Ureter (tissue), 1 donor: Measurements from ENCODE around the gene CARS2. TPM values are rescaled to one million over a fixed set of nuclear protein-coding genes. Genes with fewer than 3 reads are reported as not detected.
"Not testable (repeated sequence)": the region's sequence is repeated elsewhere in the genome, so short reads cannot be mapped to it uniquely, and the experiment has no call there.

Experiments
- DNase-seq: peaks from one replicate; pipeline ENCODE4 v3.0.0-alpha.2; 2020; ENCODE audit warnings: low spot score
- total RNA-seq: library from RNA; stranded (reverse); gene quantifications from one replicate; pipeline ENCODE4 v1.2.4, GENCODE V29; 2023
- donor health status: DM: yes; HTN: yes; CAD: no.

The CARS2 gene
- total RNA-seq, 1 donor from 2014 or later: 86.7 TPM

- no peak for DNase-seq
Measured at GRCh38 chr13:110618780-110619179, 87.1 kb downstream of the CARS2 start.

- no peak for DNase-seq
Measured at GRCh38 chr13:110618167-110618566, 87.7 kb downstream of the CARS2 start.

GRCh38 chr13:110617321-110618072 lies 88.4 kb downstream of the CARS2 start:
- DNase-seq: no peak

- DNase-seq: peak; percentile 54
Measured at GRCh38 chr13:110616103-110617101, 89.5 kb downstream of the CARS2 start.

DNA sequence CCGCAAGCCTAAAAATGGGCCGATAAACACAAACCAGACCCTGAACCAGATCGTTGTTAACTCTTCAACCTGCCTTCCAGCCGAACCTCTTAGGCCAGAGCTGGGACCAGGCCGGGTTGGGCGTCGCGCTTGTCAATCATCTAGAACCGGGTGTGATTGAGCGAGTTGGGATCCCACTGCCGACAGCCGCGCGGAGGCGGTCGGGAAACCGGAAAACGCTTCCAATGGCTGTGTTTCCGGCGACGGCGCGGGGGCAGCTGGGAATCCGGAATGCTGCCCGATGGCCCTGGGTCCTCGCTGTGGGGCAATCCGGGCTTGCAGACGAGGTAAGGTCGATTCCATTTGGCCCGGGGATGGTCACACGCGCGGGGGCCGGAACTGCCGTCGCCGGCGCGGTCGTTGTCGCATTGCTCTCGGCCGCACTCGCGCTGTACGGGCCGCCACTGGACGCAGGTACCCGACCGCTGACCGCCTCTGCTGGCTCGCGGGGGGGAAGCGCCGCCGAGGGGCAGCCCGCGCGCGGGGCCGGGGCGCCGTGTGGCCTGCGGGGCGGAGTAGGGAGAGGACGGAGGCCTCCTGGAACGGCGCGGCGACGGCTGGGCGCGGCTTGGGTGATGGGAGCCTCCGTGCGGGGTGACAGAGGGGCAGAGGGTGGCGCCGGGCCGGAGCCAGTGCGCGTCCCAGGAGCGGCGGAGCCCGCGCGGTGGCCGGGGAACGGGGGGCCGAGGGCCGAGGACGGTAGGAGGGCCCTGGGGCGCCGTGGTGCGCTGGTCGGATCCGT lies 90.4 kb downstream of the CARS2 start, which contains the start of gene NAXD:
Gene NAXD, plus strand, starts transcription at position 224 of the 781 bp plus-strand sequence. Its CDS starts 57 bp downstream, at position 281.
- DNase-seq: peak; percentile 94

- DNase-seq: no peak
Measured at GRCh38 chr13:110615005-110615321, 91.0 kb downstream of the CARS2 start.

- DNase-seq: peak; percentile 19
Measured at GRCh38 chr13:110610955-110611595, 94.8 kb downstream of the CARS2 start.

GRCh38 chr13:110607675-110608224 lies 98.2 kb downstream of the CARS2 start:
- DNase-seq: no peak

GRCh38 chr13:110606281-110606680 lies 99.6 kb downstream of the CARS2 start:
- DNase-seq: not testable (repeated sequence)

- DNase-seq: no peak
Measured at GRCh38 chr13:110605132-110605531, 100.8 kb downstream of the CARS2 start.

- DNase-seq: no peak
Measured at GRCh38 chr13:110600980-110601379, 104.9 kb downstream of the CARS2 start.

DNA sequence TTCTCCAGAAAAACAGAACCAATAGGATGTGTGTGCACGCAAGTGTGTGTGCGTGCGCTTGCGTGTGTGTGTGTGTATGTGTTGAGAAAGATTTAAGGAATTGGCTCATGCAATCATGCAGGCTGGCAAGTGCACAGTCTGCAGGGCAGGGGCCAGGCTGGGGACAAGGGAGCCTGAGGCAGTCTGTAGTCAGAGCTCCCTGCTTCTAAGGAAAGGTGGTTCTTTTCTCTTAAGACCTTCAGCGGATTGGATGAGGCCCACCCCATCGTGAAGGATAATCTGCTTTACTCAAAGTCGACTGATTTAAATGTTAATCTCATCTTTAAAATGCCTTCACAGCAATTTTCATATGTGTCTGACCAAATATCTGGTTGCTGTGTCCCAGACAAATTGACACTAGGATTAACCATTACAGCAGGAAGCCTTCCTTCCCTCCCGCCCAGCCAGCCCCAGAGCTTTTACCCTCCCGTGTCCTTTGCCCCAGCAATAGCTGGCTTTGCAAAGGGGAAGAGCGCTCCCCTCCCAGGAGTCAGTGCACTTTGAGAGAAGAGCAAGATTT lies 105.6 kb downstream of the CARS2 start:
- DNase-seq: no peak

DNA sequence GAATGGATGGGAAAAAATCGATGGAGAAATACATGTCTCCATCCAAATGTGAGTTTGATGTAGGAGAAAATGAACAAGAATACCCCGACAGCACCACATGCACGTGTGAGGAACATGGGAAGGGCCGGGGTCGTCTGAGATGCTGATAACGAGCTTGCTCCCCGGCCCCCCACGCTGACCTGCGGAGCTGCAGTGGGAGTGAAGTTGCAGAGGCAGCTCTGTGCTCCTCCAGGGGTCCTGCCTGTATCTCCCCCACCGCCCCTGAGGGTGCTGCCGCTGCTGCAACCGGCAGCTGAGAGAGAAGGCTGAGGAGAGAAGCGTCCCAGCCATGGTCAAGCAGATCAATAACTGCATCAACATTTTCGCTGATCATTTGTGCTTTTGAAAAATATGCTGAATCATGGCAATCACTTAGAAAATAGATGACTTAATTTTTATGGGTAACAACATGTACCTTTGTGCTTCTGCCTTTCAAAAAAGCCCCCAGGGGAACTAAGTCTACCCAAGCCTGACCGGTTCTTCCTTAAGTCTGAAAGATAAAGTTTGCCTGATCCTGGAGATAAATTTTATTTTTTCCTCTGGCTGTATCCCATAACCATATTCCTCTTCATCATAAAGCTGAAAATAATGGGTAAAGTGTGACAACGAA lies 108.8 kb downstream of the CARS2 start:
- DNase-seq: no peak

GRCh38 chr13:110593430-110594130 lies 112.3 kb downstream of the CARS2 start:
- no peak for DNase-seq

DNA sequence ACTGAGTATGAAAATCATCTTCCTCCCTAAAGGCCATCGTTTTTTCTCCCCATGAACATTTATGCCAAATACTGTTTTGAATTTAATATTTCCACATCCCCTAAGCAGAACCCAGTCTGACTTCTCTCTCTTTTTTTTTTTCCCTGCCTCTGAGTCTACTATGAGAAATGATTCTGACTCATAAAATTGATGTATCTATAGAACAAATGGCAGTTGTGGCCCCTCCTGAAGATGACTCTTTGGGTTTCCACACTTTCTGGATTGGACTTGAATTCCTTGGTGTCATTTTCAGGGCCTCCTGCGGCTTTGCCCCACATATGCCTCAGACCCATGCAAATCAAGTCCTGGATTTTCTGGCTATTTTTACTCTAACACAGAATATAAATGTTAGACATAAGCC lies 113.3 kb downstream of the CARS2 start:
- DNase-seq: no peak
